Prostate gland (tissue), 2 donors: ENCODE results near the gene PCDHGA1.

Source experiments
- CTCF ChIP-seq, 4 experiments: fragments of 200-600 bp in 2 of 4; fragments of 450-650 bp in 2 of 4; sonication (generic) in 2 of 4; IDR thresholded peaks; 1 replicate in 3 of 4; 2 replicates in 1 of 4; pipeline ENCODE4 v1.5.1; 2016 to 2019; ENCODE audit warnings: antibody characterized with exemption in 4 of 4, mild to moderate bottlenecking in 2 of 4, moderate library complexity in 2 of 4
- POLR2A ChIP-seq: fragments of 450-650 bp; IDR thresholded peaks from one replicate; pipeline ENCODE4 v1.6.1; 2016; ENCODE audit warnings: antibody characterized with exemption, mild to moderate bottlenecking
- POLR2AphosphoS5 ChIP-seq: sonication (generic); formaldehyde crosslinking; IDR thresholded peaks from one replicate; pipeline ENCODE4 v1.6.1; 2017; ENCODE audit warnings: antibody characterized with exemption

- TF ChIP-seq CTCF (IDR thresholded peaks at IDR 0.05) (no peak), POLR2A (no peak), POLR2AphosphoS5 (no peak)
These were observed 101.0 kb downstream of the PCDHGA1 start for GRCh38 chr5:141431286-141431685.
